ENCODE results near the gene SAE1.

Gene SAE1

GRCh38 chr19:47130589-47131227 is at the start of gene SAE1:
TSS of gene SAE1 (plus strand) at chr19:47130835. CDS start at chr19:47130931, 96 bp downstream.
- no peak for TF ChIP-seq JUND (IDR thresholded peaks at IDR 0.05; ENCODE audit: low read depth)
- in situ Hi-C loops (cut with HindIII; ENCODE audit: low pct_unique_long_range_greater_than_20kb, low sequenced_read_pairs), result no loop called here
- peak; percentile 86 to 98 for DNase-seq (ENCODE audit: low read depth in 1 of 2, low spot score in 1 of 2)

GRCh38 chr19:47081095-47081494 is 49.5 kb upstream of the SAE1 start:
- TF ChIP-seq JUND (IDR thresholded peaks at IDR 0.05; ENCODE audit: low read depth), result no peak
- DNase-seq (ENCODE audit: low read depth in 1 of 2, low spot score in 1 of 2), result peak in 1 of 2 experiments; percentile 80
- in situ Hi-C loops (cut with HindIII; ENCODE audit: low pct_unique_long_range_greater_than_20kb, low sequenced_read_pairs), result no loop called here

GRCh38 chr19:47082493-47082892 is 48.1 kb upstream of the SAE1 start:
- TF ChIP-seq JUND (IDR thresholded peaks at IDR 0.05; ENCODE audit: low read depth), result no peak
- in situ Hi-C loops (cut with HindIII; ENCODE audit: low pct_unique_long_range_greater_than_20kb, low sequenced_read_pairs), result no loop called here
- no peak for DNase-seq (ENCODE audit: low read depth in 1 of 2, low spot score in 1 of 2)

GRCh38 chr19:47084879-47085439 is 45.7 kb upstream of the SAE1 start:
- in situ Hi-C loops (cut with HindIII; ENCODE audit: low pct_unique_long_range_greater_than_20kb, low sequenced_read_pairs), result no loop called here
- no peak for TF ChIP-seq JUND (IDR thresholded peaks at IDR 0.05; ENCODE audit: low read depth)
- no peak for DNase-seq (ENCODE audit: low read depth in 1 of 2, low spot score in 1 of 2)

GRCh38 chr19:47086280-47086679 is 44.4 kb upstream of the SAE1 start:
- in situ Hi-C loops (cut with HindIII; ENCODE audit: low pct_unique_long_range_greater_than_20kb, low sequenced_read_pairs), result no loop called here
- DNase-seq (ENCODE audit: low read depth in 1 of 2, low spot score in 1 of 2), result no peak
- no peak for TF ChIP-seq JUND (IDR thresholded peaks at IDR 0.05; ENCODE audit: low read depth)

GRCh38 chr19:47089767-47090350 is 40.8 kb upstream of the SAE1 start:
- in situ Hi-C loops (cut with HindIII; ENCODE audit: low pct_unique_long_range_greater_than_20kb, low sequenced_read_pairs), result no loop called here

GRCh38 chr19:47093254-47093653 is 37.4 kb upstream of the SAE1 start:
- DNase-seq (ENCODE audit: low read depth in 1 of 2, low spot score in 1 of 2), result no peak
- in situ Hi-C loops (cut with HindIII; ENCODE audit: low pct_unique_long_range_greater_than_20kb, low sequenced_read_pairs), result no loop called here
- TF ChIP-seq JUND (IDR thresholded peaks at IDR 0.05; ENCODE audit: low read depth), result no peak

More at GRCh38 chr19:47089767-47090350, 40.8 kb upstream of the SAE1 start:
- no peak for TF ChIP-seq JUND (IDR thresholded peaks at IDR 0.05; ENCODE audit: low read depth)
- DNase-seq (ENCODE audit: low read depth in 1 of 2, low spot score in 1 of 2), result no peak

GRCh38 chr19:47093841-47094240 is 36.8 kb upstream of the SAE1 start:
- in situ Hi-C loops (cut with HindIII; ENCODE audit: low pct_unique_long_range_greater_than_20kb, low sequenced_read_pairs), result no loop called here
- TF ChIP-seq JUND (IDR thresholded peaks at IDR 0.05; ENCODE audit: low read depth), result no peak
- no peak for DNase-seq (ENCODE audit: low read depth in 1 of 2, low spot score in 1 of 2)

GRCh38 chr19:47094557-47095475 is 35.8 kb upstream of the SAE1 start:
- no peak for DNase-seq (ENCODE audit: low read depth in 1 of 2, low spot score in 1 of 2)
- no peak for TF ChIP-seq JUND (IDR thresholded peaks at IDR 0.05; ENCODE audit: low read depth)
- in situ Hi-C loops (cut with HindIII; ENCODE audit: low pct_unique_long_range_greater_than_20kb, low sequenced_read_pairs), result no loop called here

GRCh38 chr19:47095476-47096099 is 35.0 kb upstream of the SAE1 start:
- no peak for TF ChIP-seq JUND (IDR thresholded peaks at IDR 0.05; ENCODE audit: low read depth)
- in situ Hi-C loops (cut with HindIII; ENCODE audit: low pct_unique_long_range_greater_than_20kb, low sequenced_read_pairs), result no loop called here
- no peak for DNase-seq (ENCODE audit: low read depth in 1 of 2, low spot score in 1 of 2)

GRCh38 chr19:47096100-47096704 is 34.4 kb upstream of the SAE1 start:
- DNase-seq (ENCODE audit: low read depth in 1 of 2, low spot score in 1 of 2), result peak; percentile 74 to 97
- in situ Hi-C loops (cut with HindIII; ENCODE audit: low pct_unique_long_range_greater_than_20kb, low sequenced_read_pairs), result no loop called here
- TF ChIP-seq JUND (IDR thresholded peaks at IDR 0.05; ENCODE audit: low read depth), result no peak

GRCh38 chr19:47096721-47097120 is 33.9 kb upstream of the SAE1 start:
- TF ChIP-seq JUND (IDR thresholded peaks at IDR 0.05; ENCODE audit: low read depth), result no peak
- in situ Hi-C loops (cut with HindIII; ENCODE audit: low pct_unique_long_range_greater_than_20kb, low sequenced_read_pairs), result no loop called here

More at GRCh38 chr19:47096721-47097120, 33.9 kb upstream of the SAE1 start:
- DNase-seq (ENCODE audit: low read depth in 1 of 2, low spot score in 1 of 2), result peak in 1 of 2 experiments; percentile 45
